ENCODE data around the gene RAB25.
A peak's percentile ranks its signal among the peaks of the same experiment; 100 is the strongest.

- peak in 1 of 7 experiments; percentile 20 for TF ChIP-seq CTCF (IDR thresholded peaks at IDR 0.05)
- peak in 1 of 4 donors; percentile 49 for TF ChIP-seq POLR2A (IDR thresholded peaks at IDR 0.05)
- TF ChIP-seq POLR2AphosphoS5 (IDR thresholded peaks at IDR 0.05): peak; percentile 69 to 93 (median 70)
Observed at GRCh38 chr1:156054500-156055280, 6.3 kb upstream of the RAB25 start, which contains the start of gene LAMTOR2.
